ENCODE measurements around the gene RELN. TPM values are rescaled to one million over a fixed set of nuclear protein-coding genes. Genes with fewer than 3 reads are reported as not detected.

RELN gene
- total RNA-seq, 1 experiment from 2014 or later, result 0.20 TPM

DNA sequence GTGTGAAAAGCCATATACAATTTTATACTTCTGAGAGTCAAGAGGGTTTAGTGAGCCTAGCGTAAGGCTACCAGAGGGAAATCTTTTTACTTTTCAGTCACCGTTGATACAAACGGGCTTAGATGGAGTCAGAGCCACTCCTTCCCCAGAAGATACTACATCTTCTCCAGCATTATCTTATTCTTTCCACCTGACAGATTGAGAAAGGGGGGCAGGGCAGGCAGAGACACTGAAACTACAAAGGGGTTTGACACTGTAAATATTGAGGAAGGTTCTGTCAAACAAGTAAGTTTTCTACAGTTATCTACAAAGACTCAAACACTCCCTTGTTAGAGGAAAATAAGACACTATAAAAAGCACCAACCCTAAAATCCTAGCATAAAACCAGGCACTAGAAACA lies 100.0 kb downstream of the RELN start:
- TF ChIP-seq POLR2A (IDR thresholded peaks at IDR 0.05; ENCODE audit: borderline replicate concordance, extremely low read depth, insufficient read depth, insufficient read length) (no peak), FOSL1 (IDR thresholded peaks at IDR 0.05; ENCODE audit: low read depth) (no peak)
- TF ChIP-seq, protein P1, sequence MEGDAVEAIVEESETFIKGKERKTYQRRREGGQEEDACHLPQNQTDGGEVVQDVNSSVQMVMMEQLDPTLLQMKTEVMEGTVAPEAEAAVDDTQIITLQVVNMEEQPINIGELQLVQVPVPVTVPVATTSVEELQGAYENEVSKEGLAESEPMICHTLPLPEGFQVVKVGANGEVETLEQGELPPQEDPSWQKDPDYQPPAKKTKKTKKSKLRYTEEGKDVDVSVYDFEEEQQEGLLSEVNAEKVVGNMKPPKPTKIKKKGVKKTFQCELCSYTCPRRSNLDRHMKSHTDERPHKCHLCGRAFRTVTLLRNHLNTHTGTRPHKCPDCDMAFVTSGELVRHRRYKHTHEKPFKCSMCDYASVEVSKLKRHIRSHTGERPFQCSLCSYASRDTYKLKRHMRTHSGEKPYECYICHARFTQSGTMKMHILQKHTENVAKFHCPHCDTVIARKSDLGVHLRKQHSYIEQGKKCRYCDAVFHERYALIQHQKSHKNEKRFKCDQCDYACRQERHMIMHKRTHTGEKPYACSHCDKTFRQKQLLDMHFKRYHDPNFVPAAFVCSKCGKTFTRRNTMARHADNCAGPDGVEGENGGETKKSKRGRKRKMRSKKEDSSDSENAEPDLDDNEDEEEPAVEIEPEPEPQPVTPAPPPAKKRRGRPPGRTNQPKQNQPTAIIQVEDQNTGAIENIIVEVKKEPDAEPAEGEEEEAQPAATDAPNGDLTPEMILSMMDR (IDR thresholded peaks at IDR 0.05 in 2 of 3, conservative IDR thresholded peaks at IDR 0.05 in 1 of 3; ENCODE audit: borderline replicate concordance in 1 of 3, insufficient read depth in 1 of 3, low read depth in 2 of 3, low read length in 2 of 3), result no peak
- DNase-seq (ENCODE audit: low read depth, low spot score) (no peak), ATAC-seq (no peak)
- BruUV-seq (replicated peaks), result no TSS peak
- RAD21 ChIA-PET (ENCODE audit: low non-redundant PET in 1 of 2, low total read pairs in 2 of 2, uncharacterized antibody in 2 of 2, unreplicated experiment in 2 of 2), result no interaction called here
- intact Hi-C loops (cut with micrococcal nuclease), result no loop called here
- Histone ChIP-seq H3K27me3 (ENCODE audit: insufficient read depth, low read length) (peaks cover 30% of the 10 kb centered on the region), H3K27ac (ENCODE audit: low read depth, low read length) (no peak overlapping the region), H3K9ac (ENCODE audit: low read length) (no peak overlapping the region), H4K20me1 (ENCODE audit: insufficient read depth) (no peaks in the 10 kb centered on the region), H3K9me2 (ENCODE audit: insufficient read depth) (no peaks in the 10 kb centered on the region), H3K4me3 (replicated peaks in 1 of 2; ENCODE audit: low read depth in 1 of 2, low read length in 2 of 2) (no peak overlapping the region), H3K4me1 (ENCODE audit: control insufficient read depth in 1 of 2, insufficient read depth in 2 of 2, low read length in 2 of 2) (no peaks in the 10 kb centered on the region), H3K4me2 (ENCODE audit: low read length) (no peak overlapping the region), H3K36me3 (ENCODE audit: control insufficient read depth in 1 of 2, insufficient read depth in 2 of 2, low read length in 2 of 2) (no peaks in the 10 kb centered on the region), H3K79me2 (ENCODE audit: insufficient read depth, low read length) (no peaks in the 10 kb centered on the region), H3K9me3 (ENCODE audit: control insufficient read depth in 1 of 2, insufficient read depth in 1 of 2, low read depth in 1 of 2, low read length in 2 of 2) (no peaks in the 10 kb centered on the region), H2AFZ (ENCODE audit: low read depth, low read length, poor library complexity, severe bottlenecking) (no peak overlapping the region)
- CTCF ChIA-PET, result no interaction called here
- POLR2A ChIA-PET, result no interaction called here

DNA sequence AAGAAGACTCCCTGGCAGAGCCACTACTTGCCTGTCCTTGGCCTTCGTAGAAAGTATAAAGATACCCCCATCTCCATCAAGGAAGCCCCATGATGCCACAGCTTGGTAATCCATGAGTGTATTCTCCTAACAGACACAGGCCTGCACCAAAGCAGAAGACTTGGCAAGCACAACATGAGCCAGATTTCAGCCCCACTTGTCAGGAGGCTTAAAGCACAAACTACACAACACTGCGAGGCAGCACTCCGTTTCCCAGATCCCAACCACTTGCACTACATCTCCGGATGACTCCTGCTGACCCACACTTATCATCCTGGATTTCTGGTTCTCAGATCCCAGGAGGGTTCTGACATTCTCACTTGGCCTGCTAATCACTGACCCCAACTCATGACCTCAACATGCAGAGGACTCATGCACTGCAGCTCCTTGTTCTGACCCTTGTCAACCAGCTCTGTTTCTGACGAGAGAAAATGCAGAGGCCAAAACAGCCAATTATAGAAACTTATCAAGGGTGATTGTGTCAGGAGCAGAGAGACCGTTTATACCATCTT lies 100.8 kb downstream of the RELN start:
- H4K20me1 ChIP-seq (ENCODE audit: insufficient read depth), result no peaks in the 10 kb centered on the region

More for the DNA sequence above, 100.8 kb downstream of the RELN start:
- H3K36me3 ChIP-seq (ENCODE audit: control insufficient read depth in 1 of 2, insufficient read depth in 2 of 2, low read length in 2 of 2), result no peaks in the 10 kb centered on the region
- H3K27me3 ChIP-seq (ENCODE audit: insufficient read depth, low read length), result peaks cover 29% of the 10 kb centered on the region
- no peak overlapping the region for H3K4me3 ChIP-seq (replicated peaks in 1 of 2; ENCODE audit: low read depth in 1 of 2, low read length in 2 of 2)
- H2AFZ ChIP-seq (ENCODE audit: low read depth, low read length, poor library complexity, severe bottlenecking), result no peak overlapping the region
- TF ChIP-seq, protein P2, sequence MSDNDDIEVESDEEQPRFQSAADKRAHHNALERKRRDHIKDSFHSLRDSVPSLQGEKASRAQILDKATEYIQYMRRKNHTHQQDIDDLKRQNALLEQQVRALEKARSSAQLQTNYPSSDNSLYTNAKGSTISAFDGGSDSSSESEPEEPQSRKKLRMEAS (IDR thresholded peaks at IDR 0.05), result no peak
- no peaks in the 10 kb centered on the region for H3K4me1 ChIP-seq (ENCODE audit: control insufficient read depth in 1 of 2, insufficient read depth in 2 of 2, low read length in 2 of 2)
- no peak overlapping the region for H3K27ac ChIP-seq (ENCODE audit: low read depth, low read length)
- no peaks in the 10 kb centered on the region for H3K9me3 ChIP-seq (ENCODE audit: control insufficient read depth in 1 of 2, insufficient read depth in 1 of 2, low read depth in 1 of 2, low read length in 2 of 2)
- ATAC-seq, result no peak
- no peak overlapping the region for H3K4me2 ChIP-seq (ENCODE audit: low read length)
- CTCF ChIA-PET, result no interaction called here
- RAD21 ChIA-PET (ENCODE audit: low non-redundant PET in 1 of 2, low total read pairs in 2 of 2, uncharacterized antibody in 2 of 2, unreplicated experiment in 2 of 2), result no interaction called here
- intact Hi-C loops (cut with micrococcal nuclease), result no loop called here
- no peaks in the 10 kb centered on the region for H3K9me2 ChIP-seq (ENCODE audit: insufficient read depth)
- no TSS peak for BruUV-seq (replicated peaks)
- no peaks in the 10 kb centered on the region for H3K79me2 ChIP-seq (ENCODE audit: insufficient read depth, low read length)
- H3K9ac ChIP-seq (ENCODE audit: low read length), result no peak overlapping the region
- POLR2A ChIA-PET, result no interaction called here
- DNase-seq (ENCODE audit: low read depth, low spot score), result no peak

Data from HCT116 (cell line).